BE2C (cell line): ENCODE data around the gene DLX6.

Source experiments
- DNase-seq: peaks from one replicate; pipeline ENCODE4 v3.0.0-alpha.2; 2020
- H3K27me3 ChIP-seq: fragments of 250-450 bp; sonication (Bioruptor Pico); 2 replicates; pipeline ENCODE4 v1.5.1; 2020; ENCODE audit warnings: mild to moderate bottlenecking
- H3K36me3 ChIP-seq: fragments of 250-450 bp; sonication (Bioruptor Pico); 2 replicates; pipeline ENCODE4 v1.5.1; 2020; ENCODE audit warnings: mild to moderate bottlenecking
- H3K4me1 ChIP-seq: fragments of 250-450 bp; sonication (Bioruptor Pico); 2 replicates; pipeline ENCODE4 v1.5.1; 2020
- H3K4me3 ChIP-seq: 2 replicates; pipeline ENCODE4 v1.5.1; 2011; ENCODE audit warnings: low read depth, low read length
- H3K9me3 ChIP-seq: fragments of 250-450 bp; sonication (Bioruptor Pico); 2 replicates; pipeline ENCODE4 v1.5.1; 2020
- TF ChIP-seq, protein P1 (sequence below): IDR thresholded peaks from 2 replicates; pipeline ENCODE4 v1.5.1; 2012; ENCODE audit warnings: mild to moderate bottlenecking, low read depth, low read length

Gene DLX6

DNA sequence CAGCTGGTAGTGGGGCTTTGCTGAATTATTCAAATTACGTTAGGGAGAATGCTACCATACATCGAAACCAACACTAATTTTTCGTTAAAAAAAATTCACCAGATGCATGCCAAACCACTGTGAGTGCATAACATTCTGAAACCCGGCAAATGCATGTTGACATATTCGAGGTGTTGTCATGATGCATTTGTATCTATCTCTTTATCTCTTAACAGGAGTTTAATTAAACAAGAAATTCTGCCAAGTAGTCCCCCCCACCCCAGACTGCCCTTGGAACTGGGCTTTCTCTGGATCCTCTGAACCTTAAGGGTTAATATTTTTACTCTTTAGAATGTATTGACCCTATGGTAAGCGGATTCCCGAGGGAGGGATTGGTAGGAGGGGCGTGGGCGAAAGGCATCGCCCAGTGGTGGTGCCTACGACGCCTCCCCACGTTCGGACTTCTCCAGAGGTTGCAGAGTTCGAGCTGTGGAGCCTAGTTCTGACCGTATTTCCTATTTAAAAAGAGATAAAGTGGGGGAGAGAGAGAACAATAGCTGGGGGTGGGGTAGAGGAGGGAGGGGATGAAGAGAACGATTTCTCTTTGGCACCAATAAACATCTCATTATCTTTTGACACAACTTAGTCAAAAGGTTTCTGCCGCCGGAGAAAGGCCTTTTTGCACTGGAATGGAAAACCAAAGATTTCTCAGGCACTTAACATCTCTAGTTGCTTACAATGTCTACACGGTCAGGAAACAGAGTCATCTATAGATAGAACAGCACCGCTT is 7.2 kb downstream of the DLX6 start:
- TF ChIP-seq, protein P1, sequence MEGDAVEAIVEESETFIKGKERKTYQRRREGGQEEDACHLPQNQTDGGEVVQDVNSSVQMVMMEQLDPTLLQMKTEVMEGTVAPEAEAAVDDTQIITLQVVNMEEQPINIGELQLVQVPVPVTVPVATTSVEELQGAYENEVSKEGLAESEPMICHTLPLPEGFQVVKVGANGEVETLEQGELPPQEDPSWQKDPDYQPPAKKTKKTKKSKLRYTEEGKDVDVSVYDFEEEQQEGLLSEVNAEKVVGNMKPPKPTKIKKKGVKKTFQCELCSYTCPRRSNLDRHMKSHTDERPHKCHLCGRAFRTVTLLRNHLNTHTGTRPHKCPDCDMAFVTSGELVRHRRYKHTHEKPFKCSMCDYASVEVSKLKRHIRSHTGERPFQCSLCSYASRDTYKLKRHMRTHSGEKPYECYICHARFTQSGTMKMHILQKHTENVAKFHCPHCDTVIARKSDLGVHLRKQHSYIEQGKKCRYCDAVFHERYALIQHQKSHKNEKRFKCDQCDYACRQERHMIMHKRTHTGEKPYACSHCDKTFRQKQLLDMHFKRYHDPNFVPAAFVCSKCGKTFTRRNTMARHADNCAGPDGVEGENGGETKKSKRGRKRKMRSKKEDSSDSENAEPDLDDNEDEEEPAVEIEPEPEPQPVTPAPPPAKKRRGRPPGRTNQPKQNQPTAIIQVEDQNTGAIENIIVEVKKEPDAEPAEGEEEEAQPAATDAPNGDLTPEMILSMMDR: no peak
- H3K4me3 ChIP-seq: no peak overlapping the region
- H3K4me1 ChIP-seq: peaks cover 4% of the 10 kb centered on the region
- no peak for DNase-seq
- no peaks in the 10 kb centered on the region for H3K27me3 ChIP-seq
- H3K36me3 ChIP-seq: peaks cover 14% of the 10 kb centered on the region
- no peaks in the 10 kb centered on the region for H3K9me3 ChIP-seq

DNA sequence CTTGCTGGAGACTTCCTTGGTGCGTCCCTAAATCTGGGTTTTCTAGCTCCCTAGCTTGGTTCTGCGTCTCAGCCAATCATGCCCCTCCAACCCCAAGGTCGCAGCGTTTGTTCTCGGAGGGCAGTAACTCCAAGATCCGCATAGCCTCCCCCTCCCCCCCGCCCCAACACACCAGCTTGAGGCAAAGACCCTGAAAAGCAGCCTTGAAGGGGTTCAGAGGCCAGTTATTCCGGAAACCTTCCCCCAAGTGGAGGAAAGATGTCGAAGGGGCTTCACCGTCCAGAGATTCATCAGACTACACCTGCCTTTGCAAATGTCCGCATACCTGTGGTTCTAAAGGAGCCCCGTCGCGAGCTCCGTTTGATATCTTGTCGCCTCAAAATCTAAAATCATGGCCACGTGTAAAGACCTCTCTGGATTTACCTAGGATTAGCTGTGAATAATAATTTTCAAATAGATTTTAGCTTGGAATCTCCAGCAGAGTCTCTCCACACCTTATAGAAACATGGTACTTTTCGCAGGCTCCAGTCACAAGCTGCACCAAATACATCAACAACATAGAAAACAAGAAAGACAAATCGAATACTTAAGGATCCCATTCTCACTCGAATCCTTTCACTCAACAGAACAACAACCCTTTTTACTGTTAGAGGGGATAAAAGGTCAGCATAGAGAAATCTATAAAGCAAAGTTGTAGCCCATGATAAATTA is 7.9 kb downstream of the DLX6 start:
- TF ChIP-seq, protein P1: no peak
- no peak for DNase-seq
- Histone ChIP-seq H3K27me3 (no peaks in the 10 kb centered on the region), H3K9me3 (no peaks in the 10 kb centered on the region), H3K4me1 (peaks cover 4% of the 10 kb centered on the region), H3K36me3 (peaks cover 11% of the 10 kb centered on the region), H3K4me3 (no peak overlapping the region)

DNA sequence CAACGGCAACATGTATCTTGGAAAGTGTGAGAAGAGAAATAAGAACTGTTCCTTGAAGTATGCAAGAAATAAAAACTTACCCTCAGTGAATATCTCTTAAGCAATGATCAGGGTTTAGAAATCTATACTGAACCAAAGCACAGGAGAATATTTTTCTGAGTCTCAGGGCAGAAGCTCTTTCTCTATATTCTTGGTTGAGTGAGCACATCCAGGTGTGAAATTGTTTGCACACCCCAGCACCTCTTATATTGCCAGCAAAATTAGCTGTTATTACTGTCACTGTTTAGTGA is 8.4 kb downstream of the DLX6 start:
- H3K9me3 ChIP-seq: no peaks in the 10 kb centered on the region
- H3K36me3 ChIP-seq: peaks cover 11% of the 10 kb centered on the region
- no peak overlapping the region for H3K4me3 ChIP-seq
- no peak for DNase-seq
- TF ChIP-seq, protein P1: no peak
- H3K4me1 ChIP-seq: peaks cover 4% of the 10 kb centered on the region
- H3K27me3 ChIP-seq: no peaks in the 10 kb centered on the region

DNA sequence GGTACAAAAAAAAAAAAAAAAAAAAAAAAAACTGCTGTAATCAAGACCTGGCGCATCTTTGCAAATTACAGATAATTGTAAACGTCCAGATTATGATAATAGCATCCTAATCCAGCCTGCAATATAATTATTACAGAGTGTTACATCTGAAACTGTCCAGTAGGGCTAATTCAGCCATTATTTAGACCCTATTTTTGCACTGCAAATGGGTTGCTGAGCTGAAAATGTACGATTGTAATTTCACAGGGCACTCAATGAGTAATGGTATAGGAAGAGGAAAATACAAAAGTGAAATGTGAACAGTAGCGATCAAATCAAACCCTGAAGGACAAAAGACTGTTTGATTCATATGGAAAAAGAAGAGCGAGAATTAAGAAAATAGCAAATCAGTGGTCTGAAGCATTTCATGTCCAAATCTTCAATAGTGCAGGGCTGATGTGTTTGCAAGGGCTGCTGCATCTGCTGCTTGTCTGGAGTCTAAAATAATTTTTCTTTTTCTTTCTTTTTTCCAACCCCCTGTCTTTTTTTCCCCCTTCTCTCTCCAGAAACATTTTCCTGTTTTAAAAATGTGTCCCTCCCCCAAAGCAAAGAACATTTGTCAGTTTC is 8.9 kb downstream of the DLX6 start:
- TF ChIP-seq, protein P1: 0 out of 2 replicates have a peak, but pooled peaks have one; percentile 11
- H3K9me3 ChIP-seq: no peaks in the 10 kb centered on the region
- H3K4me3 ChIP-seq: no peak overlapping the region
- peaks cover 4% of the 10 kb centered on the region for H3K4me1 ChIP-seq
- DNase-seq: no peak
- H3K36me3 ChIP-seq: peaks cover 11% of the 10 kb centered on the region
- no peaks in the 10 kb centered on the region for H3K27me3 ChIP-seq

DNA sequence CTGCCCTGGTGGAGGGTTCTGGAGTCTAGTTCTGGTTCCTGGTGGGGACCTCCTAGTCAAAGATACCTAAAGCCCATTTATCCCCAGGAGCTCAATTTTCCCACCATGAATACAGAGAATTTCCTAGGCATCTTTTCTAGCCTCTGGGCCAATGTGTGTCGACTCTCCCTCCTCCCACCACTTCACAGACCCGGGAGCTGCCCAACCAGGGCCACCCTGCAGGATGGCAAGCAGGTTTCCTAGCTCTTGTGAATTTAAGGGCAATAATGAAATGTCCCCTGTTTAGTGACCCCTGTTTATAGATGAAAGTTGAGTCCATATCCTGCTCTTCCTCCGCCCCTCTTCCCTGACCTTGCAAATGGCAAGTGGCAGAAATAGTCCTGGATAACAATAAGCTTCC is 9.9 kb downstream of the DLX6 start:
- TF ChIP-seq, protein P1: no peak
- H3K9me3 ChIP-seq: no peaks in the 10 kb centered on the region
- DNase-seq: no peak
- no peaks in the 10 kb centered on the region for H3K27me3 ChIP-seq
- peaks cover 7% of the 10 kb centered on the region for H3K36me3 ChIP-seq
- H3K4me3 ChIP-seq: no peak overlapping the region
- peaks cover 4% of the 10 kb centered on the region for H3K4me1 ChIP-seq

DNA sequence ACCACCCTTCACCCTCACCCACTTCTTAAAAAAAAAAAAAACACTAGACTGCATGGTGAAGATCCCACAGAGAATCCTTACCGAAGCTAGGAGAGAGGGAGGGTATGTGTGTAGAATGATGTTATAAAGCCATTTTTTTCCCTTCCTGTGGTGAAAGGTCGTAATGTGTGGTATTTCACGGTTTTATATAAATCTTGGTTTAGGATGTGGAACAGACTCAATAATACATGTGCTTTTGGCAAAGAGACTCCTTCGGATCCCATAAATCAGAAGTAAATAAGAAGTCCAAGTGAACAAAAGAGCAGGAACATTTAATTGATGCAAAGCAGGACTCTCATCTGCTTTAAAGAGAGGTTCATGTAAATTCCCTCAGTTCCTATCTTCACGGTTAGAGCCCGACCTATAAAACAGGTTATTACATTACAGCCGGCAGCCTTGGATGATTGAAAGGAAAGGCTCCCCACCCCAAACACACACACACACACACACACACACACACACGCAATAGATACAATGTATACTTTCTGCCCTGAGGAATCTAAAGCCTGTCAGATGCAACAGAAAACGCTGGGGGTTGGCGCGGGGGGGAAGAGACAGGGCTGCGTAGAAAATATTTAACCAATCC is 10.5 kb downstream of the DLX6 start:
- H3K4me1 ChIP-seq: peaks cover 4% of the 10 kb centered on the region
- 0 out of 2 replicates have a peak, but pooled peaks cover 5% of the 10 kb centered on the region for H3K36me3 ChIP-seq
- H3K4me3 ChIP-seq: peak overlapping the region; percentile 74
- no peaks in the 10 kb centered on the region for H3K9me3 ChIP-seq
- no peaks in the 10 kb centered on the region for H3K27me3 ChIP-seq
- TF ChIP-seq, protein P1: no peak
- no peak for DNase-seq
